ENCODE data around the gene SDCBP2. TPM values are rescaled to one million over a fixed set of nuclear protein-coding genes. Genes with fewer than 3 reads are reported as not detected.

Gene SDCBP2
- total RNA-seq, 1 donor from 2014 or later, result 10.8 TPM

DNA sequence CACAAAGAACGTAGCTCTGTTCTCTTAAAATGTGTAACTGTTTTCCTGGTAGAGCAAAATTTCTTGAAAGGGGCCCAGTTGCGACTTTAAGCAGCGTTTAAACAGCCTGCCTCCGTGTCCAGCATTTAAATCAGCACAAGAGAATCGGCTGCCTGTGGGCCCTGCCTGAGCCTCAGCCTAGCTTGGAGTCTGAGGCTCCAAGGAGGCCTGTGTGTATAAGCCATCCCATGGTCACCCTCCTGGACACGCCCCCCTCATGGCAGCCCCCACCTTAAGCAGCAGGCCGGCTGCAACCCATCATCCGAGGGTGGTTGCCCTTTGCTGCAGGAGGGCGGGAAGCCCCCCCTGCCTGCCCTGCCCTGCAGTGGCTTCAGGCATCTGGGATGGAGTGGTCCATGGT is 18.9 kb downstream of the SDCBP2 start:
- H3K27ac ChIP-seq, result no peak overlapping the region
- peaks cover 12% of the 10 kb centered on the region for H3K4me1 ChIP-seq
- H3K36me3 ChIP-seq, result peaks cover 10% of the 10 kb centered on the region
- no peaks in the 10 kb centered on the region for H3K27me3 ChIP-seq (ENCODE audit: low read depth)
- ATAC-seq (no peak), DNase-seq (peak; percentile 32)
- TF ChIP-seq CTCF (IDR thresholded peaks at IDR 0.05), result no peak
- H3K4me3 ChIP-seq, result no peak overlapping the region
- intact Hi-C loops (cut with DNase I), result loop anchor here (5.0 to 10.0 kb wide), 2 partner anchors 85 to 127 kb away; partner anchors contain the start of gene FKBP1A
- no peaks in the 10 kb centered on the region for H3K9me3 ChIP-seq

- no peaks in the 10 kb centered on the region for H3K9me3 ChIP-seq
- no peak for TF ChIP-seq CTCF (IDR thresholded peaks at IDR 0.05)
- no peaks in the 10 kb centered on the region for H3K27me3 ChIP-seq (ENCODE audit: low read depth)
- no peak for ATAC-seq
- no peak overlapping the region for H3K27ac ChIP-seq
- intact Hi-C loops (cut with DNase I), result no loop called here
- no peak overlapping the region for H3K4me3 ChIP-seq
- peaks cover 16% of the 10 kb centered on the region for H3K36me3 ChIP-seq
- peaks cover 12% of the 10 kb centered on the region for H3K4me1 ChIP-seq
- no peak for DNase-seq
These were observed 19.5 kb downstream of the SDCBP2 start for GRCh38 chr20:1309439-1309847.

DNA sequence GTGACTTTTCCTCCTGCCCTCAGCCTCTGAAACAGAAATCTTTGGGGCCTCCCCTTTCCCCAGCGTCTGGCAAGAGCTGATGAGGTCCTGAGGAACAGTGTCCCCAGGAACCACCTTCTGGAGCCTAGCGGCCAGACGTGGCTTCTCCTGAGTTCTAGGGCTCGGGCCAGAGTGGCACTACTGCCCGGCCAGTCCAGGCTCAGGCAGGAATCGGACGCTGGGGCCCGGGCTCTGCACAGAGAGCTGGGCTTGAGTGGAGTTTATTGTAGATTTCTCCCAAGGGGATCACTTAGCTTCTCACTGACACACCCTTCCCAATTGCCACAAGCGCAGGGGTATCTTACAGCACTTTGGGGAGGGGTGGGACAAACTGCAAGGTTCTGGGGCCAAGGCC is 20.2 kb downstream of the SDCBP2 start:
- TF ChIP-seq CTCF (IDR thresholded peaks at IDR 0.05), result no peak
- Histone ChIP-seq H3K4me1 (peaks cover 7% of the 10 kb centered on the region), H3K36me3 (peaks cover 16% of the 10 kb centered on the region), H3K4me3 (no peak overlapping the region), H3K27me3 (ENCODE audit: low read depth) (no peaks in the 10 kb centered on the region), H3K27ac (no peak overlapping the region), H3K9me3 (no peaks in the 10 kb centered on the region)
- no peak for DNase-seq
- no peak for ATAC-seq
- intact Hi-C loops (cut with DNase I), result no loop called here

GRCh38 chr20:1308067-1308701 is 20.8 kb downstream of the SDCBP2 start:
- H3K27me3 ChIP-seq (ENCODE audit: low read depth), result no peaks in the 10 kb centered on the region
- no peak for TF ChIP-seq CTCF (IDR thresholded peaks at IDR 0.05)

GRCh38 chr20:1307571-1307971 is 21.4 kb downstream of the SDCBP2 start:
- peaks cover 16% of the 10 kb centered on the region for H3K36me3 ChIP-seq
- no peak overlapping the region for H3K27ac ChIP-seq
- no peak for TF ChIP-seq CTCF (IDR thresholded peaks at IDR 0.05)
- no peak for DNase-seq
- no peaks in the 10 kb centered on the region for H3K4me1 ChIP-seq
- intact Hi-C loops (cut with DNase I), result no loop called here
- no peaks in the 10 kb centered on the region for H3K27me3 ChIP-seq (ENCODE audit: low read depth)
- no peak for ATAC-seq
- no peak overlapping the region for H3K4me3 ChIP-seq
- H3K9me3 ChIP-seq, result no peaks in the 10 kb centered on the region

More at GRCh38 chr20:1308067-1308701, 20.8 kb downstream of the SDCBP2 start:
- H3K36me3 ChIP-seq, result peaks cover 16% of the 10 kb centered on the region
- no peak overlapping the region for H3K27ac ChIP-seq
- ATAC-seq (no peak), DNase-seq (no peak)
- peaks cover 1% of the 10 kb centered on the region for H3K4me1 ChIP-seq
- H3K4me3 ChIP-seq, result no peak overlapping the region
- intact Hi-C loops (cut with DNase I), result no loop called here
- H3K9me3 ChIP-seq, result no peaks in the 10 kb centered on the region

All from lower lobe of right lung (tissue), 2 donors.